Progenitor cell of endocrine pancreas (in vitro differentiated cells): ENCODE data around the gene FGFBP2. TPM values are rescaled to one million over a fixed set of nuclear protein-coding genes. Genes with fewer than 3 reads are reported as not detected.

Experiments
- DNase-seq: peaks from one replicate; pipeline ENCODE4 v3.0.0; 2021; ENCODE audit warnings: low spot score; ENCODE audit not compliant: unreplicated experiment
- H3K27ac Mint-ChIP-seq: 2 replicates; pipeline ENCODE4 v1.8.0; 2021; ENCODE audit warnings: mild to moderate bottlenecking, moderate library complexity, mixed read lengths
- H3K27me3 Mint-ChIP-seq: 2 replicates; pipeline ENCODE4 v1.8.0; 2021; ENCODE audit warnings: mixed read lengths
- H3K36me3 Mint-ChIP-seq: 2 replicates; pipeline ENCODE4 v1.8.0; 2022; ENCODE audit warnings: mixed read lengths; ENCODE audit not compliant: insufficient read depth
- H3K4me1 Mint-ChIP-seq: 2 replicates; pipeline ENCODE4 v1.8.0; 2021; ENCODE audit warnings: low read depth, mixed read lengths
- H3K4me3 Mint-ChIP-seq: 2 replicates; pipeline ENCODE4 v1.8.0; 2021; ENCODE audit warnings: low read depth, mild to moderate bottlenecking, moderate library complexity, mixed read lengths
- H3K9me3 Mint-ChIP-seq: 2 replicates; pipeline ENCODE4 v1.8.0; 2021; ENCODE audit warnings: low read depth, mixed read lengths
- total RNA-seq: library from RNA; stranded (reverse); gene quantifications from 2 replicates; pipeline ENCODE4 v1.2.1, GENCODE V29; 2021
- TF ChIP-seq, protein P1 (sequence below): fragments of 200-600 bp; sonication (generic); IDR thresholded peaks from one replicate; pipeline ENCODE4 v1.5.0; 2021; ENCODE audit warnings: antibody characterized with exemption, mild to moderate bottlenecking; ENCODE audit not compliant: unreplicated experiment

FGFBP2 gene
- total RNA-seq, 1 donor from 2014 or later: not detected

DNA sequence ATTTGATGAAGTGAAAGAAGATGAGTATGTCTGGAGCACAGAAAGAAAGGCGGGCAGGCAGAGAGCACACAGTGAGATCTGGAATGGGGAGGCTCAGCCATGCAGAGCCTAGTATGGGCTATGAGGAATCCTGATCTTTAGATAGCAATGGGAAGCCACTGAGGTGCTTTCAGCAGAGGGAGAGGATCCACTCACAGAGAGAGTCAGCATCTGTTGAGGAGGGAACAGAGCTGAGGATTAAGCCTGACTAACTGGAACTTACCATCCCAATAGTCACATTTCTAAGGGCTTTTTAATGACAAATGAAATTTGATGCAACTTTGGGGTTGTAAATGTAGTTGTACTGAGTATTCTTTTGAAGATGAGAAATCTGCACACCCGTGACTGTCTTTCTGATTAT lies 20.6 kb upstream of the FGFBP2 start:
- no peak overlapping the region for H3K4me3 Mint-ChIP-seq
- peaks cover 2% of the 10 kb centered on the region for H3K4me1 Mint-ChIP-seq
- H3K36me3 Mint-ChIP-seq: peaks cover 45% of the 10 kb centered on the region
- TF ChIP-seq, protein P1, sequence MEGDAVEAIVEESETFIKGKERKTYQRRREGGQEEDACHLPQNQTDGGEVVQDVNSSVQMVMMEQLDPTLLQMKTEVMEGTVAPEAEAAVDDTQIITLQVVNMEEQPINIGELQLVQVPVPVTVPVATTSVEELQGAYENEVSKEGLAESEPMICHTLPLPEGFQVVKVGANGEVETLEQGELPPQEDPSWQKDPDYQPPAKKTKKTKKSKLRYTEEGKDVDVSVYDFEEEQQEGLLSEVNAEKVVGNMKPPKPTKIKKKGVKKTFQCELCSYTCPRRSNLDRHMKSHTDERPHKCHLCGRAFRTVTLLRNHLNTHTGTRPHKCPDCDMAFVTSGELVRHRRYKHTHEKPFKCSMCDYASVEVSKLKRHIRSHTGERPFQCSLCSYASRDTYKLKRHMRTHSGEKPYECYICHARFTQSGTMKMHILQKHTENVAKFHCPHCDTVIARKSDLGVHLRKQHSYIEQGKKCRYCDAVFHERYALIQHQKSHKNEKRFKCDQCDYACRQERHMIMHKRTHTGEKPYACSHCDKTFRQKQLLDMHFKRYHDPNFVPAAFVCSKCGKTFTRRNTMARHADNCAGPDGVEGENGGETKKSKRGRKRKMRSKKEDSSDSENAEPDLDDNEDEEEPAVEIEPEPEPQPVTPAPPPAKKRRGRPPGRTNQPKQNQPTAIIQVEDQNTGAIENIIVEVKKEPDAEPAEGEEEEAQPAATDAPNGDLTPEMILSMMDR: no peak
- H3K27me3 Mint-ChIP-seq: no peaks in the 10 kb centered on the region
- no peak overlapping the region for H3K27ac Mint-ChIP-seq
- H3K9me3 Mint-ChIP-seq: no peaks in the 10 kb centered on the region
- no peak for DNase-seq

DNA sequence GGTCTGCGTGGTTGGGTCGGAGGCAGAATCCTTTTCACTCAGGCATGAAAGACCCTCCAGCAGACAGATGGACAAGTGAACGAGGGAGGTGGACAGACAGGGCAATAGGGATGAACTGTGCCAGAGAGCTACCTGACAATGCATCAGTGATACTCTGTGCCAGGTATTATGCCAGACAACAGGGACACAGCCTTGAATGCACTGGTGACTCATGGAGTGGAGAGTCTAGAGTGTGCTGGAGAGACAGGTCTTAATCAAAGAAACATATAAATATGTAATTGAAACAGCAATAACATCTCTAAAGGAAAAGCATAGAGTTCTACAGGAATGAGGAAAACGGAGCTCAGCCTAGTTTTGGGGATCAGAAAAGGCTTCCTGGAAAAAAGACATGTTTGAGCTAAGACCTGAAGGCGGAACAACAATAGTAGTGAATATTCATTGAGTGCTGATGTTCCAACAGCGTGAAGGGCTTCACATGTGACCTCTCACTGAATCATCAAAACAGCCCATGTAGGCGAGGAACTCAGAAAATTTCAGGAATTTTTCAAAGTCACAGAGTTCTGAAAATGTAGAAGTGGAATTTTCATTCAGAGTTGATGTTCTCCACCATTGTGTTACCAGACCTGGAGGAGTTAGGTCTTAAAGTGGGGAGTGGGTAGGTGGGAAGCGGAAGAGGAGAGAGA lies 20.0 kb upstream of the FGFBP2 start:
- Mint-ChIP-seq H3K36me3 (peaks cover 46% of the 10 kb centered on the region), H3K4me1 (no peaks in the 10 kb centered on the region), H3K27ac (no peak overlapping the region), H3K27me3 (no peaks in the 10 kb centered on the region), H3K9me3 (no peaks in the 10 kb centered on the region), H3K4me3 (no peak overlapping the region)
- TF ChIP-seq, protein P1: no peak
- DNase-seq: no peak

DNA sequence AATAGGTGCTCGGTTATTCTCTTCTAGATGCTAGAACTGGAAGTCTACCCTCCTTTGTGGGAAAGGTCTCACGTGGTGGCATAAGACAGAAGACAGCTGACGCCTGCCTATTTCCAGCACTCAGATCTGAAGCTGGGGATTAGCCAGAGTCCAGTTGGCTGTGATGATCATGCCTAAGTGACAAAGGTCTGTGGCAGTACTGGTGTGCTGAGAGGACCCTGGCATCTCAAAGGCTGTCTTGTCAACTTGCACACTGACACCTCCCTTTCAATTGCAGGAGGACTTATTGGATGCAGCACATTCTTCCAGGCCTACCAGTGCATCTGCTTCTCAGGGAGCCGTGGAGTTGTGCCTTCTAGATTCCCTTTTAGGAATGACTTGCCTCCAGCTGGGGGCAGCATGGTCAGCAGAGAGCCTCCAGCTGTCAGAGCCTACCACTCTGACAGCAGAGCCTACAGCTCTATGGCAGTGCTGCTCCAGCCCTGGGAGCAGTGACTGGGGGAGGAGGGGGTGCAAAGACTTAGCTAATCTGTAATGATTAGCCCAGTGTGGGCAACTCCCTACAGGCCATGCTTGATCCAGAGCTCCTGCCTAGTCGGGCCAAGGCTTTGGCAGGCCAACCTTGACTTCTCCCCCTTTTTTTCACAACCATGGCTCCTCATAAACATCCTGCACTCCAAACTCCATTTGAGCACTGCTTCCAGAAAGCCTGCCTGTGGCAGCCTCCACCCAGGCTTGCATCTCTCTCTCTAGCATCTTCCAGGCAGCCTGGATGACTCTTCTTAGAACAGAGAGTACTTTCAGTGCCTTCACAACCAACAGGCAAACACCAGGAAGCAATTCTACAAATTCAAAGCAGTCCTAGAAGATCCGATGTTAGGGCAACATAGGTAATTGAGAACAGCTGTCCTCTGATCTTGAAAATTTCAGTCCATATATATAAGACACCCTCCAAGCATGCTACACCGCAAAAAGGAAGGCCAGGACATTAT lies 13.8 kb upstream of the FGFBP2 start:
- TF ChIP-seq, protein P1: no peak
- no peaks in the 10 kb centered on the region for H3K27me3 Mint-ChIP-seq
- H3K9me3 Mint-ChIP-seq: no peaks in the 10 kb centered on the region
- H3K36me3 Mint-ChIP-seq: peaks cover 32% of the 10 kb centered on the region
- DNase-seq: no peak
- no peaks in the 10 kb centered on the region for H3K4me1 Mint-ChIP-seq
- H3K4me3 Mint-ChIP-seq: no peak overlapping the region
- peak overlapping the region; percentile 30 for H3K27ac Mint-ChIP-seq

DNA sequence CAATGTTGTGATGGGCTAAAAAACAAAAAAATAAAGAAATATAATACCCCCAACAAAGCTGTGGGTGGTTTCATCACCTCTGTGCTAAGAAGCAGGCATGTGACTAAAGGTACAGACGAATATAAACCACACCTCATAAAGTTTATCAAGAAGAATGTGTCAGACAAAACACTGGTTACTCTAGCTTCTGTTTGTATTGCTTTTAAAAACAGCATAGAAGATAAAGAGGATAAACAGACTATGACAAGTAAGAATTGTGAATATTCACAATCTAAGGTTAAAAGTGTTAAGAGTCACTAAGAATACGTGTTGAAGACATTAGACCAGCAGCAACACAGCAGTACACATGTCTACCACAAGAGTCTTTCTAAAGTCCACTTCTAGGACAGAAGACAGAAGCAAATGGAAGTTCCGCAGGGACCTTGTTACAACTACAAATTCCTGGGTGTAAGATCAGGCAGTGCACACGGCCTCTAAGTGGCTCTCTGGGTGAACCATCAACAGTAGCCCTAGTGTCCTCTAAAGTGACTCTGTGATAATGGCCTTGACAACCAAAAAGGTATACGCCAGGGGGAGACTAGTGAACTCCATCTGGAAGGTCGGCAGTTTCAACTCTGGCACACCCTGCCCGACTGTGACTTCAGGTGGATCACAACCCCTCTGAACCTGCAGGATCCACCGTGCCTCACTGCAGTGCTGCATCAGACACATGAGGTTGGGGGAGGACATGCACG lies 8.3 kb upstream of the FGFBP2 start:
- Mint-ChIP-seq H3K9me3 (peaks cover 9% of the 10 kb centered on the region), H3K4me1 (peaks cover 3% of the 10 kb centered on the region), H3K36me3 (peaks cover 44% of the 10 kb centered on the region), H3K27me3 (no peaks in the 10 kb centered on the region), H3K4me3 (no peak overlapping the region), H3K27ac (no peak overlapping the region)
- DNase-seq: no peak
- TF ChIP-seq, protein P1: no peak
